Neural progenitor cell (in vitro differentiated cells): Measurements from ENCODE around the gene NELFA. TPM values are rescaled to one million over a fixed set of nuclear protein-coding genes. Genes with fewer than 3 reads are reported as not detected.
A peak's percentile ranks its signal among the peaks of the same experiment; 100 is the strongest.
"Not testable (repeated sequence)": the region's sequence is repeated elsewhere in the genome, so short reads cannot be mapped to it uniquely, and the experiment has no call there.

Experiments used
- DNase-seq: peaks from one replicate; pipeline ENCODE4 v3.0.0-alpha.2; 2016; ENCODE audit warnings: low spot score
- H2AFZ ChIP-seq: fragments of 200-600 bp; sonication (generic); replicated peaks from 2 replicates; pipeline ENCODE4 v1.6.1; 2016; ENCODE audit warnings: antibody characterized with exemption
- H3F3A ChIP-seq: fragments of 200-600 bp; sonication (generic); 2 replicates; pipeline ENCODE4 v1.6.1; 2016; ENCODE audit warnings: antibody characterized with exemption, low read depth
- H3K27ac ChIP-seq: fragments of 200-600 bp; sonication (generic); 2 replicates; pipeline ENCODE4 v1.5.1; 2016; ENCODE audit warnings: mild to moderate bottlenecking
- H3K27me3 ChIP-seq: fragments of 200-600 bp; sonication (generic); 2 replicates; pipeline ENCODE4 v1.6.1; 2016; ENCODE audit warnings: mild to moderate bottlenecking, moderate library complexity
- H3K36me3 ChIP-seq: fragments of 200-600 bp; sonication (generic); 2 replicates; pipeline ENCODE4 v1.5.1; 2016
- H3K4me1 ChIP-seq: fragments of 200-600 bp; sonication (generic); 2 replicates; pipeline ENCODE4 v1.6.1; 2016; ENCODE audit warnings: mixed run types
- H3K4me2 ChIP-seq: fragments of 200-600 bp; sonication (generic); 2 replicates; pipeline ENCODE4 v1.6.1; 2016
- H3K4me3 ChIP-seq: fragments of 200-600 bp; sonication (generic); 2 replicates; pipeline ENCODE4 v1.5.1; 2016
- H3K79me2 ChIP-seq: fragments of 200-600 bp; sonication (generic); 2 replicates; pipeline ENCODE4 v1.6.1; 2016; ENCODE audit warnings: low read depth
- H3K9ac ChIP-seq: fragments of 200-600 bp; sonication (generic); 2 replicates; pipeline ENCODE4 v1.6.1; 2016
- H3K9me3 ChIP-seq: fragments of 200-600 bp; sonication (generic); 2 replicates; pipeline ENCODE4 v1.5.1; 2016; ENCODE audit warnings: low read depth
- H4K20me1 ChIP-seq: fragments of 200-600 bp; sonication (generic); 2 replicates; pipeline ENCODE4 v1.6.1; 2016; ENCODE audit warnings: low read depth
- H3K27ac Mint-ChIP-seq: 3 replicates; pipeline ENCODE4 v1.8.0; 2021; ENCODE audit warnings: mixed read lengths
- H3K27me3 Mint-ChIP-seq: 2 replicates; pipeline ENCODE4 v1.8.0; 2022; ENCODE audit warnings: low read depth, mild to moderate bottlenecking, inconsistent platforms, moderate library complexity, mixed read lengths; ENCODE audit not compliant: insufficient read depth
- H3K36me3 Mint-ChIP-seq: 3 replicates; pipeline ENCODE4 v1.8.0; 2021; ENCODE audit warnings: mixed read lengths
- H3K4me1 Mint-ChIP-seq: 3 replicates; pipeline ENCODE4 v1.8.0; 2021; ENCODE audit warnings: mixed read lengths
- H3K4me3 Mint-ChIP-seq: 3 replicates; pipeline ENCODE4 v1.8.0; 2021; ENCODE audit warnings: mild to moderate bottlenecking, moderate library complexity, mixed read lengths
- H3K9me3 Mint-ChIP-seq: 3 replicates; pipeline ENCODE4 v1.8.0; 2020; ENCODE audit warnings: mixed read lengths
- CTCF ChIP-seq: fragments of 200-600 bp; sonication (generic); IDR thresholded peaks from 2 replicates; pipeline ENCODE4 v1.5.1; 2017; ENCODE audit warnings: antibody characterized with exemption, mild to moderate bottlenecking
- EZH2 ChIP-seq: fragments of 200-600 bp; sonication (generic); IDR thresholded peaks from 2 replicates; pipeline ENCODE4 v1.6.1; 2017; ENCODE audit warnings: antibody characterized with exemption, mild to moderate bottlenecking, moderate library complexity
- EZH2phosphoT487 ChIP-seq: fragments of 200-600 bp; sonication (generic); IDR thresholded peaks from 2 replicates; pipeline ENCODE4 v1.6.1; 2017; ENCODE audit warnings: antibody characterized with exemption
- total RNA-seq: library from RNA; depleted of rRNA; stranded (reverse); fragments of >200 nt; gene quantifications from 2 replicates; pipeline ENCODE4 v1.2.3, GENCODE V29; 2015; ENCODE audit warnings: low replicate concordance

The NELFA gene
- total RNA-seq, 1 donor from 2014 or later, result 18.0 TPM

GRCh38 chr4:2024683-2025082, 15.9 kb upstream of the NELFA start:
- H3K36me3 Mint-ChIP-seq, result peaks cover 5% of the 10 kb centered on the region
- Histone ChIP-seq H3K36me3 (no peaks in the 10 kb centered on the region), H3K9me3 (peaks cover 8% of the 10 kb centered on the region), H3K4me2 (no peak overlapping the region), H3K27me3 (peaks cover 27% of the 10 kb centered on the region), H4K20me1 (no peaks in the 10 kb centered on the region), H3K9ac (no peak overlapping the region), H3K79me2 (no peaks in the 10 kb centered on the region), H3F3A (no peaks in the 10 kb centered on the region), H3K27ac (no peak overlapping the region), H3K4me3 (no peak overlapping the region), H2AFZ (no peak overlapping the region), H3K4me1 (peaks cover 10% of the 10 kb centered on the region)
- no peak for TF ChIP-seq EZH2
- no peak for TF ChIP-seq CTCF
- H3K9me3 Mint-ChIP-seq, result peaks cover 38% of the 10 kb centered on the region
- peaks cover 22% of the 10 kb centered on the region for H3K27me3 Mint-ChIP-seq
- H3K27ac Mint-ChIP-seq, result no peak overlapping the region
- DNase-seq, result no peak
- H3K4me3 Mint-ChIP-seq, result no peak overlapping the region
- peaks cover 9% of the 10 kb centered on the region for H3K4me1 Mint-ChIP-seq

GRCh38 chr4:2021358-2022018, 12.7 kb upstream of the NELFA start:
- not testable (repeated sequence) for H3K27ac Mint-ChIP-seq, H3K27ac ChIP-seq, H3K4me3 ChIP-seq, H3K9me3 ChIP-seq, H3K79me2 ChIP-seq, H3K4me1 ChIP-seq, H3K36me3 ChIP-seq, H3K9ac ChIP-seq, H3K4me1 Mint-ChIP-seq, H3K4me3 Mint-ChIP-seq, H3F3A ChIP-seq, H3K36me3 Mint-ChIP-seq, H3K27me3 ChIP-seq, H4K20me1 ChIP-seq
- Mint-ChIP-seq H3K9me3 (peaks cover 27% of the 10 kb centered on the region), H3K27me3 (peaks cover 16% of the 10 kb centered on the region)
- peak; percentile 38 for DNase-seq
- peak overlapping the region; percentile 37 for H3K4me2 ChIP-seq
- peak overlapping the region; percentile 96 for H2AFZ ChIP-seq

- Histone ChIP-seq H3K4me2 (no peak overlapping the region), H3K36me3 (no peaks in the 10 kb centered on the region), H3K79me2 (no peaks in the 10 kb centered on the region), H4K20me1 (no peaks in the 10 kb centered on the region), H2AFZ (no peak overlapping the region), H3F3A (peaks cover 9% of the 10 kb centered on the region), H3K27ac (no peak overlapping the region), H3K27me3 (peaks cover 18% of the 10 kb centered on the region), H3K4me3 (no peak overlapping the region), H3K9ac (no peak overlapping the region), H3K9me3 (no peaks in the 10 kb centered on the region), H3K4me1 (no peaks in the 10 kb centered on the region)
- Mint-ChIP-seq H3K36me3 (peaks cover 2% of the 10 kb centered on the region), H3K4me3 (no peak overlapping the region), H3K4me1 (peaks cover 3% of the 10 kb centered on the region), H3K9me3 (no peaks in the 10 kb centered on the region), H3K27ac (no peak overlapping the region), H3K27me3 (peaks cover 4% of the 10 kb centered on the region)
- DNase-seq, result no peak
- TF ChIP-seq EZH2 (no peak), EZH2phosphoT487 (no peak), CTCF (no peak)
Observed at GRCh38 chr4:2015008-2015407, 6.2 kb upstream of the NELFA start.

GRCh38 chr4:2011583-2011982, 2.8 kb upstream of the NELFA start:
- Histone ChIP-seq H3K36me3 (no peaks in the 10 kb centered on the region), H4K20me1 (peaks cover 15% of the 10 kb centered on the region), H3K27me3 (peaks cover 22% of the 10 kb centered on the region), H3K4me3 (no peak overlapping the region), H3K4me2 (no peak overlapping the region), H3K79me2 (peaks cover 22% of the 10 kb centered on the region), H2AFZ (no peak overlapping the region), H3K9ac (no peak overlapping the region), H3K9me3 (no peaks in the 10 kb centered on the region), H3K4me1 (no peaks in the 10 kb centered on the region), H3F3A (peaks cover 20% of the 10 kb centered on the region), H3K27ac (no peak overlapping the region)
- Mint-ChIP-seq H3K4me3 (no peak overlapping the region), H3K27me3 (peaks cover 10% of the 10 kb centered on the region), H3K9me3 (peaks cover 2% of the 10 kb centered on the region), H3K27ac (no peak overlapping the region), H3K4me1 (peaks cover 17% of the 10 kb centered on the region), H3K36me3 (peaks cover 7% of the 10 kb centered on the region)
- no peak for DNase-seq
- TF ChIP-seq EZH2, result no peak
- TF ChIP-seq EZH2phosphoT487, result no peak
- TF ChIP-seq CTCF, result no peak
